H9 (cell line): ENCODE results near the gene SNX15. TPM values are rescaled to one million over a fixed set of nuclear protein-coding genes. Genes with fewer than 3 reads are reported as not detected.

Experiments used
- DNase-seq: peaks from one replicate; pipeline ENCODE4 v3.0.0-alpha.2; 2017
- H2AFZ ChIP-seq: one replicate; pipeline ENCODE4 v1.6.1; 2013; ENCODE audit warnings: mild to moderate bottlenecking, low read length, control low read depth, moderate library complexity
- H2AK5ac ChIP-seq: 2 replicates; pipeline ENCODE4 v1.6.1; 2013; ENCODE audit warnings: low read length, control low read depth, mixed read lengths; ENCODE audit not compliant: insufficient read length
- H2BK120ac ChIP-seq: one replicate; pipeline ENCODE4 v1.6.1; 2013; ENCODE audit warnings: low read depth, mild to moderate bottlenecking, low read length, control low read depth, inconsistent platforms; ENCODE audit not compliant: poor library complexity, severe bottlenecking
- H2BK12ac ChIP-seq: 2 replicates; pipeline ENCODE4 v1.6.1; 2013; ENCODE audit warnings: low read length, control low read depth, mixed read lengths, low read depth; ENCODE audit not compliant: insufficient read length
- H2BK15ac ChIP-seq: 2 replicates; pipeline ENCODE4 v1.6.1; 2013; ENCODE audit warnings: low read depth, low read length, control low read depth
- H2BK20ac ChIP-seq: one replicate; pipeline ENCODE4 v1.6.1; 2013; ENCODE audit warnings: low read depth, mild to moderate bottlenecking, low read length, control low read depth, inconsistent platforms; ENCODE audit not compliant: poor library complexity, severe bottlenecking
- H2BK5ac ChIP-seq: 2 replicates; pipeline ENCODE4 v1.6.1; 2013; ENCODE audit warnings: low read length, control low read depth, mixed read lengths; ENCODE audit not compliant: insufficient read length
- H3K14ac ChIP-seq: 2 replicates; pipeline ENCODE4 v1.6.1; 2013; ENCODE audit warnings: low read length, control low read depth; ENCODE audit not compliant: insufficient read depth
- H3K18ac ChIP-seq: 2 replicates; pipeline ENCODE4 v1.6.1; 2013; ENCODE audit warnings: low read depth, mild to moderate bottlenecking, mixed read lengths, low read length, control low read depth; ENCODE audit not compliant: insufficient read length
- H3K23ac ChIP-seq: 2 replicates; pipeline ENCODE4 v1.6.1; 2013; ENCODE audit warnings: low read length, control low read depth, mixed read lengths, low read depth; ENCODE audit not compliant: insufficient read length
- H3K23me2 ChIP-seq: 2 replicates; pipeline ENCODE4 v1.6.1; 2013; ENCODE audit warnings: low read depth, mild to moderate bottlenecking, mixed read lengths, low read length, control low read depth; ENCODE audit not compliant: insufficient read length, poor library complexity, severe bottlenecking
- H3K27ac ChIP-seq: 2 replicates; pipeline ENCODE4 v1.5.1; 2013; ENCODE audit warnings: low read length, control low read depth, mixed read lengths, low read depth; ENCODE audit not compliant: insufficient read length
- H3K27me3 ChIP-seq: 2 replicates; pipeline ENCODE4 v1.6.1; 2013; ENCODE audit warnings: low read length, control low read depth, inconsistent platforms; ENCODE audit not compliant: insufficient read depth
- H3K4ac ChIP-seq: 2 replicates; pipeline ENCODE4 v1.6.1; 2013; ENCODE audit warnings: low read depth, mild to moderate bottlenecking, control low read depth, inconsistent platforms, low read length, moderate library complexity
- H3K4me1 ChIP-seq: 2 replicates; pipeline ENCODE4 v1.6.1; 2013; ENCODE audit warnings: low read length, control low read depth, inconsistent platforms; ENCODE audit not compliant: insufficient read depth
- H3K4me2 ChIP-seq: 2 replicates; pipeline ENCODE4 v1.6.1; 2013; ENCODE audit warnings: low read length, control low read depth, mixed read lengths; ENCODE audit not compliant: insufficient read length, insufficient read depth
- H3K56ac ChIP-seq: 2 replicates; pipeline ENCODE4 v1.6.1; 2013; ENCODE audit warnings: low read depth, mild to moderate bottlenecking, mixed read lengths, low read length, control low read depth; ENCODE audit not compliant: insufficient read length
- H3K79me1 ChIP-seq: 2 replicates; pipeline ENCODE4 v1.6.1; 2013; ENCODE audit warnings: low read depth, mild to moderate bottlenecking, moderate library complexity, low read length, control low read depth, inconsistent platforms; ENCODE audit not compliant: insufficient read depth, poor library complexity, severe bottlenecking
- H3K79me2 ChIP-seq: 2 replicates; pipeline ENCODE4 v1.6.1; 2013; ENCODE audit warnings: low read length, control low read depth, inconsistent platforms; ENCODE audit not compliant: insufficient read depth
- H3K9ac ChIP-seq: 2 replicates; pipeline ENCODE4 v1.6.1; 2013; ENCODE audit warnings: low read length, control low read depth, mixed read lengths; ENCODE audit not compliant: insufficient read length; ENCODE audit errors: extremely low read depth
- H3K9me3 ChIP-seq: one replicate; pipeline ENCODE4 v1.6.1; 2013; ENCODE audit warnings: low read depth, low read length, inconsistent platforms; ENCODE audit not compliant: control insufficient read depth
- H3T11ph ChIP-seq: one replicate; pipeline ENCODE4 v1.6.1; 2013; ENCODE audit warnings: mild to moderate bottlenecking, low read length, control low read depth, inconsistent platforms
- H4K20me1 ChIP-seq: one replicate; pipeline ENCODE4 v1.6.1; 2013; ENCODE audit not compliant: control insufficient read depth, insufficient read length, insufficient read depth
- H4K5ac ChIP-seq: 2 replicates; pipeline ENCODE4 v1.6.1; 2013; ENCODE audit warnings: low read depth, mild to moderate bottlenecking, mixed read lengths, low read length, control low read depth; ENCODE audit not compliant: insufficient read length
- H4K8ac ChIP-seq: replicated peaks from 2 replicates; pipeline ENCODE4 v1.6.1; 2013; ENCODE audit warnings: low read length, control low read depth, mixed read lengths, low read depth; ENCODE audit not compliant: insufficient read length
- H4K91ac ChIP-seq: 2 replicates; pipeline ENCODE4 v1.6.1; 2013; ENCODE audit warnings: low read depth, mild to moderate bottlenecking, moderate library complexity, mixed read lengths, low read length, control low read depth; ENCODE audit not compliant: insufficient read length
- H3K27ac Mint-ChIP-seq, 3 experiments: 2 replicates in 2 of 3; 3 replicates in 1 of 3; pipeline ENCODE4 v1.8.0; 2020 to 2021; ENCODE audit warnings: mixed read lengths in 3 of 3, mild to moderate bottlenecking in 1 of 3, moderate library complexity in 1 of 3
- H3K27me3 Mint-ChIP-seq: 2 replicates; pipeline ENCODE4 v1.8.0; 2021; ENCODE audit warnings: low read depth, mild to moderate bottlenecking, moderate library complexity, mixed read lengths
- H3K36me3 Mint-ChIP-seq, 3 experiments: 2 replicates in 2 of 3; 3 replicates in 1 of 3; pipeline ENCODE4 v1.8.0; 2020 to 2021; ENCODE audit warnings: low read depth in 3 of 3, mixed read lengths in 3 of 3; ENCODE audit not compliant: insufficient read depth in 1 of 3
- H3K4me1 Mint-ChIP-seq, 2 experiments: 2 replicates each; pipeline ENCODE4 v1.8.0; 2020; ENCODE audit warnings: mixed read lengths in 2 of 2
- H3K4me3 Mint-ChIP-seq, 2 experiments: 2 replicates in 1 of 2; 3 replicates in 1 of 2; pipeline ENCODE4 v1.8.0; 2020 to 2021; ENCODE audit warnings: mild to moderate bottlenecking in 2 of 2, mixed read lengths in 2 of 2, moderate library complexity in 1 of 2
- H3K9me3 Mint-ChIP-seq, 2 experiments: 2 replicates in 1 of 2; 3 replicates in 1 of 2; pipeline ENCODE4 v1.8.0; 2020; ENCODE audit warnings: mild to moderate bottlenecking in 2 of 2, mixed read lengths in 2 of 2, moderate library complexity in 1 of 2
- CTCF ChIP-seq: fragments of 200-600 bp; sonication (generic); conservative IDR thresholded peaks from 3 replicates; pipeline ENCODE4 v1.8.0; 2021; ENCODE audit warnings: antibody characterized with exemption, mild to moderate bottlenecking
- WGBS: extraction: QIAGEN DNeasy Blood & Tissue Kit; methylation state at CpG from one replicate; pipeline ENCODE4 v1.1.7; 2013; ENCODE audit warnings: missing lambda C conversion rate, low lambda C conversion rate, mixed read lengths; ENCODE audit not compliant: insufficient read length; ENCODE audit errors: extremely low coverage; 5-methylcytosine and 5-hydroxymethylcytosine counted together
- total RNA-seq: library from RNA; stranded (reverse); gene quantifications from 2 replicates; pipeline ENCODE4 v1.2.1, GENCODE V29; 2021

SNX15 gene
- total RNA-seq, 1 experiment from 2014 or later, result 24.3 TPM

- Histone ChIP-seq H2BK5ac (no peak overlapping the region), H3K9ac (no peak overlapping the region), H3K27ac (no peak overlapping the region), H3K14ac (no peak overlapping the region), H4K20me1 (no peaks in the 10 kb centered on the region), H4K91ac (no peak overlapping the region), H3K79me1 (no peaks in the 10 kb centered on the region), H2BK120ac (no peak overlapping the region), H3K56ac (no peak overlapping the region), H3K9me3 (no peaks in the 10 kb centered on the region), H3K4me2 (no peak overlapping the region), H3K79me2 (peaks cover 2% of the 10 kb centered on the region; the same call in 1 of the 2 replicates), H3K23me2 (peaks cover 4% of the 10 kb centered on the region), H3K27me3 (no peaks in the 10 kb centered on the region), H3K23ac (no peak overlapping the region), H3K4ac (no peak overlapping the region), H3K4me1 (no peaks in the 10 kb centered on the region), H4K8ac (no peak overlapping the region), H4K5ac (no peak overlapping the region), H3T11ph (no peak overlapping the region), H2BK15ac (no peak overlapping the region), H2BK12ac (no peak overlapping the region), H2AFZ (no peak overlapping the region), H2BK20ac (no peak overlapping the region), H2AK5ac (no peak overlapping the region), H3K18ac (no peak overlapping the region)
- H3K9me3 Mint-ChIP-seq, result no peaks in the 10 kb centered on the region
- peaks cover 9 to 20% of the 10 kb centered on the region in 2 experiments for H3K4me1 Mint-ChIP-seq
- TF ChIP-seq CTCF, result no peak
- H3K27me3 Mint-ChIP-seq, result no peaks in the 10 kb centered on the region
- peaks cover 5 to 25% (median 25%) of the 10 kb centered on the region in 3 experiments; a peak in 6 of 7 replicates for H3K36me3 Mint-ChIP-seq
- no CpG with 5 or more reads among the region's 23 CpGs for WGBS
- H3K4me3 Mint-ChIP-seq, result peak overlapping the region in 1 of 2 experiments; percentile 48; a peak in 2 of 5 replicates
- no peak overlapping the region; a peak in 2 of 7 replicates for H3K27ac Mint-ChIP-seq
- DNase-seq, result no peak
These were observed 16.8 kb downstream of the SNX15 start for GRCh38 chr11:65043881-65044501.
